ENCODE results near the gene DNAJB5. TPM values are rescaled to one million over a fixed set of nuclear protein-coding genes. Genes with fewer than 3 reads are reported as not detected.

The DNAJB5 gene
- total and polyA plus RNA-seq, 7 donors = 0.92 to 58.7 (median 27.8) TPM

DNA sequence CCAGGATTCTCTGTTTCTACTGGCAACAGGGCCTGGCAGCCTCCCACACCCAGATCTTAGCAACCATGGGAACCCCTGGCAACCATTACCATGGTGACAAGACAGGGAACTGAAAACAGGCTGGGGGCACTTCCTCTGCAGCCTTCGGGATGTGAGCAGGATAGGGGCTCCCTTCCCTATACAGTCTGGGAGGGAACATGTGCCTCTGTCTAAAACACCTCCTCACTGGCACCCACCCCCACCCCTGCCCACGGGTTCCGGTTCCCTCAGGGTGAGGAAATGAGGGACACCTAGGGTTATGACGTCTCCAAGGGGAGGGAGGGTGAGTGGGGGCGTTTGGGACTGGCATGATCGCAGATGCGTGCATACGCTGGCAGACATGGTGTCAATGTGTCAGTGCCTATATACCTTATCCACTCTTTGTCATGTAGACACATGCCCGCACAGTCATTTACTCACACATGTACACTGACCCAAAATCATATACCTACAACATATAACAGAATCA lies 3.0 kb upstream of the DNAJB5 start:
- intact Hi-C loops (cut with DNase I) = loop anchor here (5.0 kb wide), 3 partner anchors 86 to 284 kb away; partner anchors contain the start of genes PIGO and VCP
- WGBS, 2 donors = 40 to 53% methylated on average over 9 of the region's 9 CpGs

DNA sequence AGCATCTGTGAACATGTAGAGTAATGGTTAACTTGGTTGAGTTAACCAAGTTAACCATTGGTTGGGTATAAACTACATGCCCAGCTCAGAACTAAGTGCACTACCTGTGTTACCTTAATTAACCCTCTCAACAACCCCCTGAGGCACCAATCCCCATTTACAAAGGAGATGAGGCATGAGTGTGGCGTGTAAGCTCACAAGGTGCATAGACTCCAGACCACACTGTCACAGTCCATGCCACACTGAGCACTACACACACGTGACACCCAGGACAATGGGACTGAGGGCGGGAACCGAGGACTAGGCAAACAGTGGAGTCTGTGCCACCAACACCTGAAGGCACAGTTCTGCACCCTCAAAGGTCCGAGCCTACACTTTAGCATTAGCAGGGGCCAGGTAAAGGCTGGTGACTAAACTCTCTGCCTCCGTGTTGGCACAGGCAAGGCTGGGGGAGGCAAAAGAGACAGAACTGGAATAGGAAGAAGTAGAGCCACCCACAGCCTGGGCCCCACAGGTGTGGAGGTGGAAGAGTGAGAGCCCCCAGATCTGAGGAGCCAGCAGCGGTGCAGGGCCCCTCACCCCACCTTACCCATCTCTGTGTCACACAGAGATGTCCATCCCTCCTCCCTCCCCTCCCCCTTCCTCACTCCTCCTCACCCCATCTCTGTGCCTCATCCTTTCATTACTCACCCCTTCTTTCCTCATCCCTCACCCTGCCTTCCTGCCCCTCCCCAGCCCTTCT lies 2.2 kb upstream of the DNAJB5 start:
- Histone ChIP-seq H3K27me3 (no peaks in the 10 kb centered on the region), H3K4me3 (no peak overlapping the region), H3K9me3 (no peaks in the 10 kb centered on the region), H3K4me1 (peaks cover 0 to 33% (median 29%) of the 10 kb centered on the region in 4 donors), H3K27ac (no peak overlapping the region), H3K36me3 (no peaks in the 10 kb centered on the region)
- 37 to 72% methylated on average over 7 of the region's 7 CpGs for WGBS, 2 donors
- no peak for TF ChIP-seq EP300 (IDR thresholded peaks at IDR 0.05)
- TF ChIP-seq POLR2AphosphoS5 (IDR thresholded peaks at IDR 0.05) = no peak
- TF ChIP-seq, protein P1, sequence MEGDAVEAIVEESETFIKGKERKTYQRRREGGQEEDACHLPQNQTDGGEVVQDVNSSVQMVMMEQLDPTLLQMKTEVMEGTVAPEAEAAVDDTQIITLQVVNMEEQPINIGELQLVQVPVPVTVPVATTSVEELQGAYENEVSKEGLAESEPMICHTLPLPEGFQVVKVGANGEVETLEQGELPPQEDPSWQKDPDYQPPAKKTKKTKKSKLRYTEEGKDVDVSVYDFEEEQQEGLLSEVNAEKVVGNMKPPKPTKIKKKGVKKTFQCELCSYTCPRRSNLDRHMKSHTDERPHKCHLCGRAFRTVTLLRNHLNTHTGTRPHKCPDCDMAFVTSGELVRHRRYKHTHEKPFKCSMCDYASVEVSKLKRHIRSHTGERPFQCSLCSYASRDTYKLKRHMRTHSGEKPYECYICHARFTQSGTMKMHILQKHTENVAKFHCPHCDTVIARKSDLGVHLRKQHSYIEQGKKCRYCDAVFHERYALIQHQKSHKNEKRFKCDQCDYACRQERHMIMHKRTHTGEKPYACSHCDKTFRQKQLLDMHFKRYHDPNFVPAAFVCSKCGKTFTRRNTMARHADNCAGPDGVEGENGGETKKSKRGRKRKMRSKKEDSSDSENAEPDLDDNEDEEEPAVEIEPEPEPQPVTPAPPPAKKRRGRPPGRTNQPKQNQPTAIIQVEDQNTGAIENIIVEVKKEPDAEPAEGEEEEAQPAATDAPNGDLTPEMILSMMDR (IDR thresholded peaks at IDR 0.05) = no peak
- TF ChIP-seq POLR2A (IDR thresholded peaks at IDR 0.05) = no peak
- DNase-seq = no peak
- intact Hi-C loops (cut with DNase I) = loop anchor here (5.0 kb wide), 3 partner anchors 85 to 285 kb away; partner anchors contain the start of genes PIGO and VCP

More for the DNA sequence above, 3.0 kb upstream of the DNAJB5 start:
- Histone ChIP-seq H3K4me3 (no peak overlapping the region), H3K27ac (no peak overlapping the region), H3K9me3 (no peaks in the 10 kb centered on the region), H3K36me3 (no peaks in the 10 kb centered on the region), H3K4me1 (peaks cover 0 to 26% (median 22%) of the 10 kb centered on the region in 4 donors), H3K27me3 (no peaks in the 10 kb centered on the region)
- TF ChIP-seq POLR2A (IDR thresholded peaks at IDR 0.05) = no peak
- no peak for TF ChIP-seq POLR2AphosphoS5 (IDR thresholded peaks at IDR 0.05)
- TF ChIP-seq EP300 (IDR thresholded peaks at IDR 0.05) = no peak
- no peak for DNase-seq

DNA sequence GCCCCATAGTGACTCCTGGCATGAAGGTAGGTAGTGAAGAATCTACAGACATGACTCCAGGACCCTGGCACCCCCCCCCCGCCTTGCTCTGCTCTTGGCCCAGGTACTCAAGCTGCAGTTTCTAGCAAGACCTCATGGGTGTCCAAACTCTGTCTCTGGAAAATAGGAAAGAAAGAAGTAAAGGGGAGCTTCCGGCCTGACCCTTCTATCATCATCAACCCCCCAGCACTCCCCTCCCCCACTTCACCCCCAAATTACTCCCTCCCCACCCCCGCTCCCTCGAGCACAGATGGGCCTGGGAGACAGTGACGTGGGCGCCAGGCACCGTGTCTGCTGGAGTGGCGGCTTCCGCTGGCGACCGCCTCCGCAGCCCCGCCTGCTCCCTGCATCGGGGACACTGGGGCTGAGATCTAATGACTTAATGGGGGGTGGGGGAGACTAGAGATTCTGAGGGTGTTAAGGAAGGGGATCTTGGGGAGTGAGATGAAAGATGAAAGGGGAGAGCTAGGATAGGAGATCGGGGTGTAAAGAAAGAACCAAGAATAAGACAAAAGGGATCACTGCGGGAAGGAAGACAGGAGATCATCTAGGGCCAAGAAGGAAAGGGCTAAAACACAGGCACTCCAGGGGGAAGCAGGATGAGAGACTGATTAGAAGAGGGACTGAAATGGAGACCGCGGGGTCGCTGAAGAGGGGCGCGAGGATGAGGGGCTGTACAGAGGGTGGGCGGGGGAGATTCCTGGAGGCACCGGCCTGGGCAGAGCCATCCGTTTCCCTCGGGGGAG lies 1.1 kb upstream of the DNAJB5 start:
- Histone ChIP-seq H3K4me1 (peaks cover 0 to 44% (median 40%) of the 10 kb centered on the region in 4 donors), H3K4me3 (peak overlapping the region; percentile 39 to 97 (median 69)), H3K9me3 (no peaks in the 10 kb centered on the region), H3K27me3 (no peaks in the 10 kb centered on the region), H3K36me3 (no peaks in the 10 kb centered on the region), H3K27ac (peak overlapping the region in 3 of 4 donors; percentile 79 to 100 (median 98))
- DNase-seq = no peak
- WGBS, 2 donors = 20 to 21% methylated on average over 25 of the region's 25 CpGs
- no peak for TF ChIP-seq POLR2A (IDR thresholded peaks at IDR 0.05)
- no peak for TF ChIP-seq POLR2AphosphoS5 (IDR thresholded peaks at IDR 0.05)
- TF ChIP-seq EP300 (IDR thresholded peaks at IDR 0.05) = no peak
- TF ChIP-seq, protein P1 (IDR thresholded peaks at IDR 0.05) = no peak
- intact Hi-C loops (cut with DNase I) = loop anchor here (2.0 to 5.0 kb wide), 4 partner anchors 84 to 324 kb away; partner anchors contain the start of genes PIGO and VCP

DNA sequence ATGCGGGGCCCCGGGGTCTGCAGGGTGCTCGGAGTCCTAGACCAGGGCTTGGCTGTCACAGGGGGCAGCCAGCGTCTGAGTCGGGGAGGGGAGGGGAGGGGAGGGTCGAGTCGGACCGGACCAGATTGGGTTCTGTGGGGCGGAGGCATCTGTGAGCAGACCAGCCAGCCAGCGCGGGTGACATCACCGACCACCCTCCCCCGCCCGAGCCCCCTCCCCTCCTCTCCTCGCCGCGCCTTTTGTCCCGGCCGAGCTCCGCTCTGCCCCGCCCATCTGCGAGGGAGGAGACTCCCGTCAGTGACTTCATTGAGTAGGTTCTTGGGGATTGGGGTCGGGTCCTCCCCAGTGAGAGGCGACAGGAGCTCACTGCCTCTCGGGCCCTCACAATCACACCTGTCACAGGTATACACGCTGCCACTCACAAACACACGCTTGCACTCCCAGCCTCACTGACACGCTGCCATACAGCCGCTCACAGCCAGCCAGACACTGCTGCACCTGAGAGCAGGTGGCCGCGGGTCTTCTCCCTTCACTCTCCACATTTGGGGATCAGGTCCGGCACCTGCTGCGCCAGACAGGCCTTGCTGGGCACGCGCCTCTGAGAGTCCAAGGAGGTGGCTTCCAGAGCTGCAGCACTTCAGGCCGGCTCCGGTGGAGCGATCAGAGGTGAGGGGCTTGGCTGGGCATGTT lies 546 bp downstream of the DNAJB5 start:
- WGBS, 2 donors = 4 to 11% methylated on average over 39 of the region's 39 CpGs
- intact Hi-C loops (cut with DNase I) = loop anchor here (2.0 to 10.0 kb wide), 9 partner anchors 82 to 1265 kb away; partner anchors contain the start of genes CCDC107, GNE, IL11RA and PIGO

More for the DNA sequence above, 546 bp downstream of the DNAJB5 start:
- TF ChIP-seq EP300 (IDR thresholded peaks at IDR 0.05) (no peak), POLR2AphosphoS5 (IDR thresholded peaks at IDR 0.05) (peak; percentile 57 to 88 (median 71)), POLR2A (IDR thresholded peaks at IDR 0.05) (peak; percentile 41 to 45)
- TF ChIP-seq, protein P1 (IDR thresholded peaks at IDR 0.05) = no peak
- peak; percentile 87 for DNase-seq
- Histone ChIP-seq H3K4me3 (peak overlapping the region; percentile 67 to 97 (median 92)), H3K27ac (peak overlapping the region in 3 of 4 donors; percentile 95 to 100 (median 98)), H3K27me3 (no peaks in the 10 kb centered on the region), H3K4me1 (peaks cover 0 to 61% (median 57%) of the 10 kb centered on the region in 4 donors), H3K9me3 (no peaks in the 10 kb centered on the region), H3K36me3 (no peaks in the 10 kb centered on the region)
